PFSK-1 (cell line): Measurements from ENCODE around the gene MED27.

ENCODE experiments used
- FOXP2 ChIP-seq: optimal IDR thresholded peaks from 2 replicates; pipeline ENCODE3; 2011; ENCODE audit warnings: borderline replicate concordance, control low read depth, inconsistent platforms; ENCODE audit not compliant: insufficient read depth; ENCODE audit errors: extremely low read length, extremely low read depth
- POLR2AphosphoS5 ChIP-seq: IDR thresholded peaks from 2 replicates; pipeline ENCODE4 v1.6.1; 2012; ENCODE audit warnings: low read depth, mild to moderate bottlenecking, control low read depth, low read length, moderate library complexity
- REST ChIP-seq, 2 experiments: IDR thresholded peaks; 2 replicates each; pipeline versions ENCODE4 v1.6.1 to v1.8.0; 2011 to 2012; ENCODE audit warnings: low read depth in 2 of 2, low read length in 2 of 2, control low read depth in 1 of 2, inconsistent platforms in 1 of 2, mild to moderate bottlenecking in 1 of 2, moderate library complexity in 1 of 2; ENCODE audit not compliant: insufficient read depth in 1 of 2
- SIN3A ChIP-seq: IDR thresholded peaks from 2 replicates; pipeline ENCODE4 v1.6.1; 2012; ENCODE audit warnings: mild to moderate bottlenecking, low read length, moderate library complexity, borderline replicate concordance; ENCODE audit not compliant: insufficient read depth
- TAF1 ChIP-seq: IDR thresholded peaks from 2 replicates; pipeline ENCODE4 v1.6.1; 2012; ENCODE audit warnings: low read length, control low read depth, borderline replicate concordance; ENCODE audit not compliant: insufficient read depth

MED27 gene

GRCh38 chr9:131891598-131891997 is 188.1 kb downstream of the MED27 start:
- TF ChIP-seq SIN3A (no peak), FOXP2 (no peak), TAF1 (no peak)

- TF ChIP-seq SIN3A (no peak), POLR2AphosphoS5 (no peak), TAF1 (no peak), REST (IDR thresholded peaks at IDR 0.05; ENCODE audit: insufficient read depth in 1 of 2, low read depth in 2 of 2, low read length in 2 of 2) (no peak), FOXP2 (no peak)
Observed at GRCh38 chr9:131889437-131890251, 190.0 kb downstream of the MED27 start.

- no peak for TF ChIP-seq TAF1
- no peak for TF ChIP-seq SIN3A
- TF ChIP-seq POLR2AphosphoS5: no peak
- TF ChIP-seq FOXP2: no peak
- no peak for TF ChIP-seq REST (IDR thresholded peaks at IDR 0.05; ENCODE audit: insufficient read depth in 1 of 2, low read depth in 2 of 2, low read length in 2 of 2)
Observed at GRCh38 chr9:131888923-131889322, 190.7 kb downstream of the MED27 start.

GRCh38 chr9:131887680-131888079 is 192.0 kb downstream of the MED27 start:
- no peak for TF ChIP-seq FOXP2
- no peak for TF ChIP-seq SIN3A
- no peak for TF ChIP-seq REST (IDR thresholded peaks at IDR 0.05; ENCODE audit: insufficient read depth in 1 of 2, low read depth in 2 of 2, low read length in 2 of 2)
- no peak for TF ChIP-seq POLR2AphosphoS5
- no peak for TF ChIP-seq TAF1

GRCh38 chr9:131886826-131887225 is 192.8 kb downstream of the MED27 start:
- TF ChIP-seq TAF1: no peak
- no peak for TF ChIP-seq REST (IDR thresholded peaks at IDR 0.05; ENCODE audit: insufficient read depth in 1 of 2, low read depth in 2 of 2, low read length in 2 of 2)
- TF ChIP-seq FOXP2: no peak
- TF ChIP-seq SIN3A: no peak
- TF ChIP-seq POLR2AphosphoS5: no peak
